Germinal center (tissue), 1 donor: ENCODE data around the gene MYL12A.
"Not testable (repeated sequence)": the region's sequence is repeated elsewhere in the genome, so short reads cannot be mapped to it uniquely, and the experiment has no call there.

Experiments used
- DNase-seq: peaks from one replicate; pipeline ENCODE4 v3.0.0; 2012; ENCODE audit warnings: mixed read lengths, low spot score

MYL12A gene

DNA sequence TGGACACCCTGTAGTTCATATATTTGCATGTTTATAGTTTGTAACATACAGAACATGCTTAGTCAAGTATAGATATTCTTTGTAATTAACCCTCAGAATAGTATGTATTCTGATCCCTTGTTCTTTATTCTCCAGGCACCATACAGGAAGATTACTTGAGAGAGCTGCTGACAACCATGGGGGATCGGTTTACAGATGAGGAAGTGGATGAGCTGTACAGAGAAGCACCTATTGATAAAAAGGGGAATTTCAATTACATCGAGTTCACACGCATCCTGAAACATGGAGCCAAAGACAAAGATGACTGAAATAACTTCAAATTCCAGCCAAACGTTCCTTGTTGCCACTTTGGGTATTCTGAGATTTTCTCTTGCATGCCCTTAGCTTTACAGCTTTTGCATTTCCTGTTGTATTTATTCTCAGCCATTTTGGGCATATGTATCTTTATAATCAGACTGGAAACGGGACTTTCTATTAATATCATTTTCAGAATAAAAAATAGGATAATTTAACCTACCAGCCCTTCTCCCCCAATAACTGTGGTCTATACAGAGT is 8.1 kb downstream of the MYL12A start:
- no peak for DNase-seq

DNA sequence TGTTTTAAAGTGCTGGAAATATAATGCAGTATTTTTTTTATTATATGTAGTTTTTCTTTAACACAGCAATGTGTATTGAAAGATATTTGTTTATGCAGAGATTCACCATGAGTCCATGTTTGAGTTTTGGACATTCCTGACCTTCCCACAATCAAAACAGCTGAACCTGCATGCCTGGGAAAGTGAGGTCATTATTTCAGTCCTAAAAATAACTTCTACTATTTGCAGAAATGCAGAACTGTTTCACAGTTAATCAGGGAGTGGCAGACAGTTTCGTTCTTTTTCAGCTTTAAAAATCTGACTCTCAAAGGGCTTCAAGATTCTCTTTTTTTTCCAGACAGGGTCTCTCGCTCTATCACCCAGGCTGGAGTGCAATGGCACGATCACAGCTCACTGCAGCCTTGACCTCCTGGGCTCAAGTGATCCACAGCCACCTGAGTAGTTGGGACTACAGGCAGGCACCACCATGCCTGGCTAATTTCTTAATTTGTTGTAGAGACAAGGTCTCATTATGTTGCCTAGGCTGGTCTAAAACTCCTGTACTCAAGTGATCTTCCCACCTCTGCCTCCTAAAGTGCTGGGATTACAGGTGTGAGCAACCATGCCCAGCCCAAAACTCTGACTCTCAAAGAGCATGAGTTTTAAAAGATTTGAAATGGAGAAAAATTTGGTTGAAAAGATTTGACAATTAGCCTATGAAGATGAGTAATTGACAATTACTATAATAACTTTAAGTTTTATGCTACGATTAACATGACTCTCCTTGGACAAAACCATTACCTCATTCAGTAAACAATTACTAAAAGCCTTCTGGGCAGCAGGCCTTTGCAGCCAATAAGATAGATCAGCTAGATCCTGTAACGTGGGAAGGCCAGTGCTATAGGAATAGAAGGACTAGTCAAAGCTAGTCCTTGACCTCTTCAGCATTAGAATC is 9.4 kb downstream of the MYL12A start:
- no peak for DNase-seq

DNA sequence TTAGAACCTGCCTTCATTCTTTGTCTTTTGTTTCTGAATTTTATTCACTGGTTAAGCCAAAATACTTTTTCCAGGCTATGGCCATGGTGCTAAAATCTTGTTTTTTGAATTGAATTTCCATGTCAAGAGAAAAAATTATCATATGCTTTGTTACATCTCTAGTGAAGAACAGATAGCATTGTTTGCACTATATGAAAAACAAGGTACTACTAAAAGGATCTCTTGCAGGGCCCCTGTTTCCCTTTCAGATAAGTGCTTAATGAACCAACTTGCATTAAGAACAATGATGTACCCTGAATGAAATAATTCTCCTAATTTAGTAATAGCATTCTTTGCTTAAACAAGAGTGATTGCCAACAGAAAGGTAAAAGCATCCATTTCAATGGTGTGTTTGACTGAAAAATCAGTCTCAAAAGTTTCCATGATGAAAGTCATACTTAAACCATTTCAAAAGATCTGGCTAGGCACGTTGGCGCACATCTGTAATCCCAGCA is 10.1 kb downstream of the MYL12A start:
- no peak for DNase-seq

DNA sequence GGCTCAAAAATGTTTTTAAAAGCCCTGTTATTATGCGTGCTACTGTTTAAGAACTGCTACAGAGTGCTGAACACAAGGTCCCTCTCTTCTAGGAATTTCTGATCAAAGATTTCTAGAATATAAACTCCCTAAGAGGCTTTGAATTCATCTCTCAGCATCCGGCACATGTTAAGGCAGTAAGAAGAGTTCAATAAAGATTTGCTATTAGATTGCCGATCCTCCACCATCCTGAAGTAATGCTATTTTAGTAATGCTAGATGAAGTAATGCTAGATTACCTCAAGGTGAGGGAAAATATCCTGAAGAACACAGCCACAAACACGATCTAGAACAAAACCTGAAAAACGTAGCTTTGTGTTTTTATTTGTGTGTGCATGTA is 13.4 kb downstream of the MYL12A start:
- no peak for DNase-seq

DNA sequence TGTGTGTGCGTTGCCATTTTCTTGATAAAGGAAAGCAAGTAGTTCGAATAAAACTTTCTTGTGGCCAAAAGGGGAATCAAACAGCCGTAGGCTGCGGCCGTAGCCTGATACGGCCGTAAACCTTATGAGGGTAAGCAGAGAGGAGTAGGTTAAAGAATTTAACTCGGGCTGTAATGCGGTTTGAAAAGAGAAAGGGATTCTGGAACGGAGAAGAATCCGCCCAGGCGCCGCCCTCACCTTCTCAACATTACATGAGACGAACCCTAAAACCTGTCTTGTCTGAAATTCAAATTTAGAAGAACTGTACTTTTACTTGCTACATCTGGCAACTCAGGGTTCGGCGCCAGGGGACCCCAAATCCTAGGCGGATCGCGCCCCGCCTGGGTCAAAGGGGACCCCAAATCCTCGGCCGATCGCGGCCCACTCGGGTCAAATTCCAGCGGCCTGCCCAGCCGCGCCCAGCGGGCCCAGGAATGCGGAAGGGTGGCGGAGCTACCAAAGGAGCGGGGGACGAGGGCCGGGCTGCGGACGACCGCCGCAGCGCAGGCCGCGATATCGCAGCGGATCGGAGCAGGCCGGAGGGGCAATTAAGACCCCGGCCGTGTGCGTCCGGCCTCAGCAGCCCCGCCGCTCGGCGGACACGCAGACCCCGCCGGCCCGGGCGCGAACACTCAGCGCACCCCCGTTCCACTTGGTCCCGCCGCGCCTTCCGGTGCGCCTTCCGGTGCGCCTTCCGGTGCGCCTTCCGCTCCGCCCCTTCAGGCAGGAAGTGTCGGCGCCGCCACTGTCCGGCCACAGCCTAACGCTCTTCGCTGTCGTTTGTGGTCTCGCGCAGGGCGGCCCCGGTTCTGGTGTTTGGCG is 14.0 kb downstream of the MYL12A start, which contains the start of gene MYL12B:
Gene MYL12B (plus strand): TSS at position 761 of the 861 bp plus-strand sequence. CDS start 10,766 bp downstream, outside the sequence.
- DNase-seq: peak; percentile 72

DNA sequence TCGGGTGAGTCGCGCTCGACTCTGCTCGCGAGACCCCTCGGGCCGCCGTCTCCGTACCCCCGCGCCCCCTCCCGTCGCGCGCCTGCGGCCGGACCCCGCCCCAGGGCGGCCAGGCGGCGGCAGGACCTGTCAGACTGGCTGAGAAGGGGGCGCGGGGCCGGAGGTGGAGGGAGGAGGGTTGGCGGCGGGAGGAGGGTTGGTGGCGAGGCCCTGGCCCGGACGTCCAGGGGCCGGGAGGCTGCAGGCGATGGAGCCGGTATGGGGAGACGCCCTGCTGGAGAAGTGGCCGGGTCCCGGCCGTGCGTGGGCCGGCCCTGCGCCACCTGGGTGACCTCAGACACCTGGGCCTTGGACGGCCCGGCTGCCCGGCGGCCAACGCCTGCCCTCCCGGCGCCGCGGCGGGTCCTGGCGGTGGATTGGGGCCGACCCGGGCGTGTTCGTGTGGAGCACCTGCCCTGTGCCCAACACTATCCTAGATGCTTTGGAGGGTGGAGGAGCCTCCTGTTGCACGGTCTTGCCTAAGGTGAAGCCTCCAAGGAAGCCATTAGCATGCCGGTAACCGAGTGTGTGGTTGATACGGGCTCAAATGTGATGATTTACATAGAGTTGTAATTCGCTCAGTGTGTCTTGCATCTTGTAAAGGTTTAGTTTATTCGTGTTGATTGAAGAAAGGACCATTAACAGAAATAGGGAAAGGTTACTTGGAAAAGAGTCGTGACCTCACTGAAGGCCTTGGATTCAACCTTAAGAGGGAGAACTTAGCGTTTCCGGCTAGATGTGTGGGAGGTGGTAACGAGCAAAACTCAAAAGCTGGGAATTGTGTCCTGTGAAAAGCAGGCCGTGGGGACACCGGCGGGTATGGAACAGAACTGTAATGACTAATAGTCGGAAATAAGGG is 14.9 kb downstream of the MYL12A start:
- peak; percentile 23 for DNase-seq

DNA sequence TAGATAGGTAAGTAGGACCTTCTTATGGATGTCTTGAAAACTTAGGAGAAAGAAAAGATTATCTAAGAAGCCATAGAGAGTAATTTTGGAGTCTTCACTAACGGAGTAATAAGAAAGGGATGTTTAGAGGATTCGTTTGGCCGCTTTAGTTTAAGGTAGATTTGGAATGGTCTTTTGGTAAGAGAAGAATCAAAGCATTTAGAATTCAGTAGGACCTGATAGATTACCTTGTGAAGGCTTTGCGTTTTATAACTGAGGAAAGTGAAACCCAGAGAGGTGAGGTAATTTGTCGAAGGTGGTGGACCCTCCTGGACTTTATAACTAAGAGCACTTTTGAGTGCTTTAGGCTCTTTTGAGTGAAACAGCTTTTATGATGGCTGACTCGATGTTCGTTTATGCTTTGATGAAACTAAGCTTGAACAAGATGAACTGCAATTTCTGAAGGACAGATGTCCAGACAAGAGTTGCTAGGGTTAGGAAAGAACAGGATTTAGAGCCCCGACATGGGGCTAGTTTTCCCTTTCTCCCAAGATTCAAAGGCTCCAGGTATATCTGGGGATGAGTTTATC is 15.6 kb downstream of the MYL12A start:
- DNase-seq: no peak

DNA sequence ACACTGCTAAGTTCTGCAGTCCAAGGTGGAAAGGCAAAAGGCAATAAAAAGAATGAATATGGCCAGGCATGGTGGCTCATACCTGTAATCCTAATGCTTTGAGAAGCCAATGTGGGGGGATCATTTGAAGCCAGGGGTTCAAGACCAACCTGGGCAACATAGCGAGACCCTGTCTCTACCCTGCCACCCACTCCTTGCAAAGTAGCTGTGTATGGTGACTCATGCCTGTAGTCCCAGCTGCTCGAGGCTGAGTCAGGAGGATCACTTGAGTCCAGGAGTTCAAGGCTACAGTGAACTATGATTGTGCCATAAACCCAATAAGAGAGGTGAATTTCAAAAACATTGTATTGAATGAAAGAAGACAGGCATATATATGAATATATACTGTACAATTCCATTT is 16.8 kb downstream of the MYL12A start:
- DNase-seq: no peak

DNA sequence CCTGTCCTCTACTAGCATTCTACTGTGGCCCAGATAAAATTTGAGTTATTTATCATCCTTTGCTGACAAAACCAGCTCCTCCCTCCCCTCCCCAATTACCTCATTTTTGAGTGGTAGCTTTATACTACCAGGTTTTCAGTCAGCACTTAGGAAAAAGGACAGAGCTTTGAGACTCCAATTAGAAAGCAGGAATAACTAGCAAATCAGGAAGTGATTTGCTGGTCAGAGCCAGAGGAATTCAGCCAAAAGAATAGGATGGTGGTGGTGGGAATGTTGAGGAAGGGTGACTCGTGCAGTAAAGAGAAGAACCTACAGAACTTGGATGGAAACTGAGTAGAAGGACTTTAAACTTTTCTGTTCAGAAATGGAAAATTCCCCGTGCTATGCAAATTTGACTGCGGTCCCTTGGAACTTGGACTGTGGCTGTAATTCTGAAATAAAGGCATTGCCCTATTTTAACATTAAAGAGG is 18.0 kb downstream of the MYL12A start:
- DNase-seq: no peak

DNA sequence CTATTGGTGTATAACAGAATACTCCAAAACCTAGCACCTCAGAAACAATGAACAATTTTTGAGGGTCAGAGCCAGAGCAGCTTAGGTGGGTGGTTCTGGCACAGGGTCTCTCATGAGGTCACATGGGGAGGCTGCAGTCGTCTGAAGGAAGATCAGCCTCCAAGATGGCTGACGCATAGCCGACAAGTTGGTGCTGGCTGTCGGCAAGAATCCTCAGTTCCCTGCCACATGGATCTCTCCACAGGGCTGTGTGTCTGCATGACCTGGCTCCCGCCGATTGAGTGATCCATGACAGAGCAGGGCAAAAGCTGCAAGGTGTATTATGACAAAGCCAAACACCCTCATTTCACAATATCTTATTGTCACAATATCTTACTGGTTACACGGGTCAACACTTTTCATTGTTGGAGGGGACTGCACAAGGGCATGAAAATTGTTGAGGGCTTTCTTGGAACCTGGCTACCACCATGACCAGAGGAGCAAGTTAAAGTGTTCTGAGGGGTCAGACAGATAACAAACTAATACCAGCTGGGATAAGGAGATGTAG is 18.5 kb downstream of the MYL12A start:
- no peak for DNase-seq

DNA sequence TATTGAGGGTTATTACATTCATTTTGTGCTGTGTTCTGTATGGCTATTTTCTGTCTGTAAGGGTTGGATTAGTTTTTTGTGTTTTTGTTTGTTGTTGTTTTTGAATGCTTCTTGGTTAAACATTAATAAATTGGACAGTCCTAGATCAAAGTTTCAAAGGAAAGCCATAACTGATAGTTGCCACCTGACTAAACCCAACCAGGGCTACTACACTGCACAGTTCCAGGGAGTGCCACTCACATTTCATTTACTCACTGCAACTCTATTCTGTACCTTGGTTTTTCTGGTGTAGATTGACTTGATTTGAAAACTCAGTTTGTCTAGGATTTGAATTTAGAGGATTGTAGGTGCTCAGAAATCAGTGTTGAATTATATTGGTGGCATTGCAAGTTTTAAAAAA is 20.7 kb downstream of the MYL12A start:
- no peak for DNase-seq

DNA sequence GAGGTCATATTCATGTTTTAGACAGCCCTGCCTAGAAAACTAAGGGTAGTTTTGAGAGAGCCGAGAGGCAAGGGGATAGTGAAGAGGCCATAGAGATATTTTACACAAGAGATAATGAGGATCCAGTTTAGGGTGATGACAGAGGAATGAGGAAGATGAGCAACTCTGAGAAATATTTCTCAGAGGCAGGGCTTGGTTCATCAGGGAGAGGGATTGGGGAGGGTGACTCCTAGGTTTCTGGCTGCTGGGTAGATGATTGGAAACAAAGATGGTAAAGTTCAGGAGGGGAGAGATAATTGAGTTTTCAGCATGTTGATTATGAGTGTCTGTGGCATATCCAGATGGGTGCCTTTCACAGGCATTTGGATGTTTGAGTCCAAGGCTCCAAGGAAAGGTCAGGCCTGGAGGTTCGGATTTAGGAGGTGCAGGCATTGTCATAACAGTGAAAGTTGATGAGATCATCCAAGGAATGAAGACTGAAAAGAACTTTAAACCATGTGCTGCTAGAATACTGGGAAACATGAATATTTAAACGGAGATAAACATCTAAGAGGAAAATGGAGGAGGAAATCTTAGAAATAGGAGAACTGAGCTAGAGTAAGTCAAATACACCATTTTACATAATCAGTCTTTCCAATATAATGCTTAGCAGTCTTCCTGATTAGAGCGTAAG is 21.8 kb downstream of the MYL12A start:
- DNase-seq: no peak

DNA sequence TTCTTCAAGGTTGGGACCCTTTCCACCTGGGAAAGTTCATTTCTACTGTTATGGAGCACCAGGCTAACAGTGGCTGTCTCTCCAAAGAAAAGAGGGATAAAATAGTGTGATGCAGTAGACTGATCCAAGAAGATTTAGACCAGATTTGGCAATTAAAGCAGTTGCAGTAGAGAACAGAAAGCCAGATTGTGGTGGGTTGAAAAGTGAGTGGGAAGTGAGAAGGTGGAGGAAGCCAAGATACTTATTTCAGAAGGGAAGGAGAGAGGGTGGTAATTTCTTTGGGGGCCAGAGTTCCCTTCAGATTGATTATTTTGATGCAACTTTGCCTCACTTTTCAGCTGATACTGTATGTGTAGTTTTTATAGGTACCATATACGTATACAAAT is 22.3 kb downstream of the MYL12A start:
- no peak for DNase-seq

DNA sequence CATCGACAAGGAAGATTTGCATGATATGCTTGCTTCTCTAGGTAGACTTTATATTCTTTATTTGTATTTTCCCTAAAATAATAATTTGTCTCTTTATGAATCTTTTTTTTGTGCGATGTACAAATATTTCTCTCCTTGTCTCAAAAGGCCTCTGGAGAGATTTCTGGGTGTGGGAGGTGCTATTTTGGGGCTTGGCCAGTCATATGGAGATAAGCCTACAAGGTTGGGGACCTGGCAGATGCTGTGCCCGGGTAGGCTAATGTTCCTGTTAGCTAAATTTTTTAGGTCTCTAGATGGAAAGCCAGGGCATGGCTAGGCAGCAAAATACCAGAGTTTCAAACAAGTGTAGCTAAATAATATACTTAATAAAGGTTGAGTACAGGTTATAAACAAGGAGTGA is 25.4 kb downstream of the MYL12A start:
- no peak for DNase-seq

DNA sequence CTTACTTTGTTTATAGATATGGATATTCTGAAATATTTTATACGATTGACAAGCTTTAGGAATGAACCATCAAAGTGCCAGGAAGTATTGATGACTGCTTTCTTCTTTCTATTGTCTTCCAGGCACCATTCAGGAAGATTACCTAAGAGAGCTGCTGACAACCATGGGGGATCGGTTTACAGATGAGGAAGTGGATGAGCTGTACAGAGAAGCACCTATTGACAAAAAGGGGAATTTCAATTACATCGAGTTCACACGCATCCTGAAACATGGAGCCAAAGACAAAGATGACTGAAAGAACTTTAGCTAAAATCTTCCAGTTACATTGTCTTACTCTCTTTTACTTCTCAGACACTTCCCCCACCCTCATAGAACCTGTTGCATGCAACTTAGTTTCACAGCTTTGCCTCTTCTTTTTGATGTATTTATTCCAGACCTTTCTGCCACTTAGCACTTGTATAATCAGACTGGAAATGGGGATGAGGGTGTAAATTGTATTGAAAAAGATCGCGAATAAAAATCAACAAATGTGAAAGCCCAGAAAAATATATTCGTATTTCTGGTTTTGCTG is 30.1 kb downstream of the MYL12A start:
- not testable (repeated sequence) for DNase-seq

DNA sequence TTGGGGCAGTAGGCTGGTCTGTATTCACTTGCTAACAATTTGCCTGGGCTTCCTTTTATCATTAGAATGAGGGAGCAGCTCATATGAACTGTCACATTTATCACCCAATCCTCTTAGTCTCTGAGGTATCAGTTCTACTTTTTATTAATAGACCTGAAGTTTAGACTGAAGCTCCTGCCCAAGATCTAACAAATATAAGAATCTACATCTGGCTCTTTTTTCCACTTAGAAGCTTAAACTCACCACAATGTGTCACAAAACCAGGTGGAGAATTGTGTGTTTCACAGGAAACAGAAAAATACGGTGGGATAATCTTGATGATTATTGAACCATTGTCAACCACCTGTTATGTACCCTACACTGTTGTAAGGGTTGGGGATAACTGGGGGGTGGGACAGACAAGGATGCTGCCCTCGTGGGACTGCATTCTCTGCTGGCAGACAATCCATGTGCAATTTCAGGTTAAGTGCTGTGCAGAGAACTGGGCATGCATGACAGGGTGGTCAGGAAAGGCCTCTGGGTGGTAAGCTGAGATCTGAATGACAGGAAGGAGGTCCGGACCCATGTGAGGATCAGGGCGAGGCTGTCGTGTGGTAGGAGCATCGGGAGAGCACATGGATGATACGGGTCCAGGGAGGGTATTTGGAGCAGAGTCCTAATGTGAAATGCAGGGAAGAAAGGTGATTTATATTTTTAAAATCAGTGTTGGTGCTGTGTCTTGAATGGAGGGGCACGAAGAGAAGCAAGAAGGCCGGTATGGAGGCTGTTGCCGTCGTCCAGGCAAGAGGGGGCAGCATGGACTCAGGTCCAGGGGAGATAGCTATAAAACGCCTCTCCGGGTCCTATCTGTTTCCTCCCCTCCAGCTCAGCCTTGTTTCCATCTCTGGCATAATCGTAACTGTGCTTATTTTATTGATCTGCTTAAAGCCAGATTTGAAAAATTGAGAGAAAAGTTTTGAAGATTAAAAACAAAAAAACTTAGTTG is 31.9 kb downstream of the MYL12A start:
- DNase-seq: peak; percentile 54

DNA sequence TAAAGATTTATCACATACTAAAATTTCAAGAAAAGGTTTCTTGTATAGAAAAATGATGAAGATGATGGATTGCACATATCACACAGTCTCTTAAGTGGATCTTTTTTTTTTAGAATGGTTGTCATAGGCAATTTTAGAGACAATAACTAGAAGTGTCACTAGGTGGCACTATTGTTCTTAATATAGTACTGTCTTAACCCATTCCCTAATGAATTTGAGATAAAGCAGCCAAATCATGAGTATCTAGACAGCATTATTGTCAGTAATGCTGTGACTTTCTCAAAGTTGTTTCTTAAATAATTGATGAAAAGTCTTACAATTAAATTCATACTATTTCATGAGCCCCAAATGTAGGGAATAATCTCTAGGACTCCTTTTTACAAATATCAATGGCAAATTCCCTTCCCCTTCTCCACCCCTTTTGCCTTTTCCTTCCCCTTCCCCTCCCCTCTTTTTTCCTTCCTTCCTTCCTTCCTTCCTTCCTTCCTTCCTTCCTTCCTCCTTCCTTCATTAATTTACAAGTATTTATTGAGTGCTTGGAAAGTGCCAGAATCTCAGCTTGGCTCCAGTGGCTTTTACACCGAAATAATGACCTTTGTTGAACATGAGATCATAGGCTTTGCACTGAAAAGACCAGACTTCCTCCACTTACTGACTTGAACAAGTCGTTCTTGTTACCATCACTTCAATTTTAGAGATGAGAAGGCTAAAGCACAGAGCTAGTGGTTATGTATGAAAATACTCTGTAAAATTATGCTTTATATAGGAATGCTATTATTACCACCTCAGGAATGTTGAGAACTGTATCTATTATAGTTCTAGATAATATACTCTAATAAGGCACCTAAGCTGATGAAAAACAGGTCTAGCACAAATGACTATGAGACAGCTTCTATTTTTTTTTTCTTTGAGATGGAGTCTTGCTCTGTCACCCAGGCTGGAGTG is 34.1 kb downstream of the MYL12A start:
- DNase-seq: peak; percentile 59
